Measurements from ENCODE around the gene HBE1.

DNA sequence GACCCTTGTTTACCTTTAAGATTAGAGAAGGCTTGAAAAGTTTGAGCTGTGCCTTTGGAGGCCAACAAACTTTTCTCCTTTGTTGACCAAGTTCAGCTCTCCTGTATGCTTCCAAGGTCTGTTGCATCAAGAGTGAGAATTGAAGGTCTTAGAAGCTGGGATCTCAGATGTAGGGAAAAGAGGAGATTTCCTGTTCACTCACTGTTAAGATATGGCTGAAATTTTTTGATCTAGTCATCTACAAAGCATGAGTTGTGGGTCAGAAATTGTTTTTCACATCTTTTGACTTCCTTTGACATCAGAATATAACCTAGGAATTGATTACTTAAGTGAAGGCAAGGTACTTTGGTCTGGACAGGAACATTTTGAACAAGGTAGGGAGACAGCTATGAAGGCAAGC, 20.0 kb upstream of the HBE1 start:
- TF ChIP-seq, protein P1, sequence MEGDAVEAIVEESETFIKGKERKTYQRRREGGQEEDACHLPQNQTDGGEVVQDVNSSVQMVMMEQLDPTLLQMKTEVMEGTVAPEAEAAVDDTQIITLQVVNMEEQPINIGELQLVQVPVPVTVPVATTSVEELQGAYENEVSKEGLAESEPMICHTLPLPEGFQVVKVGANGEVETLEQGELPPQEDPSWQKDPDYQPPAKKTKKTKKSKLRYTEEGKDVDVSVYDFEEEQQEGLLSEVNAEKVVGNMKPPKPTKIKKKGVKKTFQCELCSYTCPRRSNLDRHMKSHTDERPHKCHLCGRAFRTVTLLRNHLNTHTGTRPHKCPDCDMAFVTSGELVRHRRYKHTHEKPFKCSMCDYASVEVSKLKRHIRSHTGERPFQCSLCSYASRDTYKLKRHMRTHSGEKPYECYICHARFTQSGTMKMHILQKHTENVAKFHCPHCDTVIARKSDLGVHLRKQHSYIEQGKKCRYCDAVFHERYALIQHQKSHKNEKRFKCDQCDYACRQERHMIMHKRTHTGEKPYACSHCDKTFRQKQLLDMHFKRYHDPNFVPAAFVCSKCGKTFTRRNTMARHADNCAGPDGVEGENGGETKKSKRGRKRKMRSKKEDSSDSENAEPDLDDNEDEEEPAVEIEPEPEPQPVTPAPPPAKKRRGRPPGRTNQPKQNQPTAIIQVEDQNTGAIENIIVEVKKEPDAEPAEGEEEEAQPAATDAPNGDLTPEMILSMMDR (IDR thresholded peaks at IDR 0.05 in 8 of 11, conservative IDR thresholded peaks at IDR 0.05 in 3 of 11): no peak
- TF ChIP-seq POLR2AphosphoS5 (IDR thresholded peaks at IDR 0.05): no peak

Measured in spleen (tissue), 7 donors.